ENCODE measurements around the gene SLC9A9. TPM values are rescaled to one million over a fixed set of nuclear protein-coding genes. Genes with fewer than 3 reads are reported as not detected.

The SLC9A9 gene
- total RNA-seq, 1 donor from 2014 or later: 0.22 TPM

- H3K9me3 Mint-ChIP-seq: peaks cover 31% of the 10 kb centered on the region
- no peak for DNase-seq (ENCODE audit: low spot score)
- H3K27ac ChIP-seq: no peak overlapping the region
- H3K4me2 ChIP-seq: no peak overlapping the region
- TF ChIP-seq EZH2 (IDR thresholded peaks at IDR 0.05) (no peak), EZH2phosphoT487 (IDR thresholded peaks at IDR 0.05) (no peak), CTCF (IDR thresholded peaks at IDR 0.05) (no peak)
- no peaks in the 10 kb centered on the region for H3F3A ChIP-seq (ENCODE audit: low read depth)
- H3K27me3 ChIP-seq: no peaks in the 10 kb centered on the region
- H3K4me1 ChIP-seq: no peaks in the 10 kb centered on the region
- no peaks in the 10 kb centered on the region for H3K9me3 ChIP-seq (ENCODE audit: low read depth)
- no peak overlapping the region for H3K4me3 Mint-ChIP-seq
- no peaks in the 10 kb centered on the region for H3K4me1 Mint-ChIP-seq
- H2AFZ ChIP-seq (replicated peaks): no peak overlapping the region
- H3K36me3 ChIP-seq: peaks cover 10% of the 10 kb centered on the region
- no peaks in the 10 kb centered on the region for H3K36me3 Mint-ChIP-seq
- no peaks in the 10 kb centered on the region for H4K20me1 ChIP-seq (ENCODE audit: low read depth)
- no peak overlapping the region for H3K9ac ChIP-seq
- no peaks in the 10 kb centered on the region for H3K27me3 Mint-ChIP-seq (ENCODE audit: insufficient read depth, low read depth)
- no peak overlapping the region for H3K27ac Mint-ChIP-seq
- no peak overlapping the region for H3K4me3 ChIP-seq
- H3K79me2 ChIP-seq (ENCODE audit: low read depth): no peaks in the 10 kb centered on the region
Observed at GRCh38 chr3:143637133-143637532, 211.1 kb downstream of the SLC9A9 start.

GRCh38 chr3:143634991-143635390 is 213.3 kb downstream of the SLC9A9 start:
- no peak for TF ChIP-seq EZH2 (IDR thresholded peaks at IDR 0.05)
- no peak for TF ChIP-seq CTCF (IDR thresholded peaks at IDR 0.05)
- no peak for TF ChIP-seq EZH2phosphoT487 (IDR thresholded peaks at IDR 0.05)

GRCh38 chr3:143634427-143634826 is 213.8 kb downstream of the SLC9A9 start:
- H3K27ac ChIP-seq: no peak overlapping the region
- H3K4me3 Mint-ChIP-seq: no peak overlapping the region
- TF ChIP-seq CTCF (IDR thresholded peaks at IDR 0.05) (no peak), EZH2phosphoT487 (IDR thresholded peaks at IDR 0.05) (no peak), EZH2 (IDR thresholded peaks at IDR 0.05) (no peak)

More at GRCh38 chr3:143634991-143635390, 213.3 kb downstream of the SLC9A9 start:
- H3K27ac Mint-ChIP-seq: no peak overlapping the region
- Histone ChIP-seq H3K27ac (no peak overlapping the region), H3K9ac (no peak overlapping the region), H3K4me2 (no peak overlapping the region), H3F3A (ENCODE audit: low read depth) (no peaks in the 10 kb centered on the region), H3K79me2 (ENCODE audit: low read depth) (no peaks in the 10 kb centered on the region), H4K20me1 (ENCODE audit: low read depth) (no peaks in the 10 kb centered on the region), H3K27me3 (no peaks in the 10 kb centered on the region), H3K4me3 (no peak overlapping the region), H3K9me3 (ENCODE audit: low read depth) (no peaks in the 10 kb centered on the region), H2AFZ (replicated peaks) (no peak overlapping the region), H3K4me1 (no peaks in the 10 kb centered on the region), H3K36me3 (peaks cover 10% of the 10 kb centered on the region)
- no peaks in the 10 kb centered on the region for H3K27me3 Mint-ChIP-seq (ENCODE audit: insufficient read depth, low read depth)
- H3K36me3 Mint-ChIP-seq: no peaks in the 10 kb centered on the region
- H3K9me3 Mint-ChIP-seq: peaks cover 22% of the 10 kb centered on the region
- H3K4me3 Mint-ChIP-seq: no peak overlapping the region
- no peaks in the 10 kb centered on the region for H3K4me1 Mint-ChIP-seq
- no peak for DNase-seq (ENCODE audit: low spot score)

More at GRCh38 chr3:143634427-143634826, 213.8 kb downstream of the SLC9A9 start:
- DNase-seq (ENCODE audit: low spot score): no peak
- Histone ChIP-seq H3K36me3 (peaks cover 10% of the 10 kb centered on the region), H3K9ac (no peak overlapping the region), H3K27me3 (no peaks in the 10 kb centered on the region), H2AFZ (replicated peaks) (no peak overlapping the region), H3F3A (ENCODE audit: low read depth) (no peaks in the 10 kb centered on the region), H3K4me1 (no peaks in the 10 kb centered on the region), H4K20me1 (ENCODE audit: low read depth) (no peaks in the 10 kb centered on the region), H3K4me2 (no peak overlapping the region), H3K79me2 (ENCODE audit: low read depth) (no peaks in the 10 kb centered on the region), H3K4me3 (no peak overlapping the region), H3K9me3 (ENCODE audit: low read depth) (no peaks in the 10 kb centered on the region)
- no peak overlapping the region for H3K27ac Mint-ChIP-seq
- no peaks in the 10 kb centered on the region for H3K27me3 Mint-ChIP-seq (ENCODE audit: insufficient read depth, low read depth)
- H3K4me1 Mint-ChIP-seq: no peaks in the 10 kb centered on the region
- H3K9me3 Mint-ChIP-seq: peaks cover 22% of the 10 kb centered on the region
- H3K36me3 Mint-ChIP-seq: no peaks in the 10 kb centered on the region

Measured in neural progenitor cell (in vitro differentiated cells).